Adrenal gland (tissue), 5 donors: ENCODE results near the gene RESP18.

Experiments used
- CTCF ChIP-seq, 6 experiments: fragments of 450-650 bp in 4 of 6; fragments of 200-600 bp in 2 of 6; sonication (generic) in 1 of 6; IDR thresholded peaks; 1 replicate in 5 of 6; 2 replicates in 1 of 6; pipeline versions ENCODE4 v1.5.1 to v1.8.0; 2016 to 2021; ENCODE audit warnings: antibody characterized with exemption in 6 of 6, mild to moderate bottlenecking in 2 of 6, moderate library complexity in 1 of 6
- POLR2A ChIP-seq, 2 donors: fragments of 450-650 bp; IDR thresholded peaks; one replicate each; pipeline ENCODE4 v1.6.1; 2017; ENCODE audit warnings: antibody characterized with exemption in 2 of 2, mild to moderate bottlenecking in 2 of 2, moderate library complexity in 1 of 2
- donor health status: DM: no; HTN: no; CAD: no.

- TF ChIP-seq CTCF (IDR thresholded peaks at IDR 0.05) (no peak), POLR2A (IDR thresholded peaks at IDR 0.05) (no peak)
These were observed 46.0 kb downstream of the RESP18 start for GRCh38 chr2:219286436-219287115.
